GM19099 (cell line): ENCODE measurements around the gene OXCT1.

Experiments used
- POLR2A ChIP-seq: IDR thresholded peaks from 3 replicates; pipeline ENCODE4 v1.6.1; 2011; ENCODE audit warnings: low read depth; ENCODE audit not compliant: insufficient read length; ENCODE audit errors: extremely low read depth

OXCT1 gene

DNA sequence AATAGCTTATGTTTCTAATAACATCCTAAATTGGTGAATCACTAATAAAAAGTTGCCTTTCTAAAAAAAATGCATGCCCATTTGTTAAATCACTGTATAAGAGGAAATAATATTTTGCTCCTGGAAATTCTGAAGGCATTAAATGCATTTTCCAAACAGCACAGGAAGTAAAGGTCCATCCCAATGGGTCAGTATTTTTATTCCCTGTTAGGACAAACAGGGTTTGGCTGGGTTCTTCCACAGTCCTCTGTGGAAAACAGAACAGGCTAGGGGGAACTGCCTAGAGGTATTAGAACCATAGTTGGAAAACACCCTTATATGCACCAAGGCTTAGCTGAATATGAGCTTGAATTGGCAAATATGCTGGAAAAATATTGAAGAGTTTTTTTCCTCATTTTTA is 85.2 kb downstream of the OXCT1 start:
- no peak for TF ChIP-seq POLR2A

- TF ChIP-seq POLR2A = no peak
These were observed 91.8 kb downstream of the OXCT1 start for GRCh38 chr5:41778410-41778809.

GRCh38 chr5:41776435-41776834 is 93.8 kb downstream of the OXCT1 start:
- no peak for TF ChIP-seq POLR2A

- TF ChIP-seq POLR2A = no peak
These were observed 96.4 kb downstream of the OXCT1 start for GRCh38 chr5:41773799-41774198.

DNA sequence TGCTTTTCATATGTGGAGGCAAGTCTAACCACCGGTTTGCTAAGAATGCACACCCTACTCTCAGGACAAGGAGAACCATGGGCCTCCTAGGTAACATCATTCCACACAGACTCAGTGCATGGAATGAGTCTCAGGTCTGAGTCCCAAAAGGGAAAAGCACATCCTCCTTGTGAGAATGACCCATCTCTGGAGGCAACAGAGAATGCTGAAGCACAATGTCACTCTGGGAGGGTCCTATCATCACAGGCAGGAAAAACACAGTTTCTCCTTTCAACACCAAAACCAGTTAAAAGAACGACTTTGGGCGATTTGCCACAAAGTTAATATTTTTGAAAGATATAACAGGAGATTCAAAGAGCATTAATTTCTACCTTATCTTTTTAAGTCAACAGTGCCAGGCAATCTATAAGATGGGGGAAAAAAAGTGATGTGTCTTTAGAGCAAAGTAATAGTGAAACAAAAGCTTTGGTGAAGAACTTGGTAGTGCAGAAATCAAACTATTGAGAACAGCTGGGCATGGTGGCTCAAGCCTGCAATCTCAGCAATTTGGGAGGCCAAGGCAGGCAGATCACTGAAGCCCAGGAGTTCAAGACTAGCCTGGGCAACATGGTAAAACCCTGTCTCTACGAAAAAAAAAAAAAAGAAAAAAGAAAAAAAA is 97.3 kb downstream of the OXCT1 start:
- TF ChIP-seq POLR2A = no peak

GRCh38 chr5:41772056-41772455 is 98.2 kb downstream of the OXCT1 start:
- no peak for TF ChIP-seq POLR2A

DNA sequence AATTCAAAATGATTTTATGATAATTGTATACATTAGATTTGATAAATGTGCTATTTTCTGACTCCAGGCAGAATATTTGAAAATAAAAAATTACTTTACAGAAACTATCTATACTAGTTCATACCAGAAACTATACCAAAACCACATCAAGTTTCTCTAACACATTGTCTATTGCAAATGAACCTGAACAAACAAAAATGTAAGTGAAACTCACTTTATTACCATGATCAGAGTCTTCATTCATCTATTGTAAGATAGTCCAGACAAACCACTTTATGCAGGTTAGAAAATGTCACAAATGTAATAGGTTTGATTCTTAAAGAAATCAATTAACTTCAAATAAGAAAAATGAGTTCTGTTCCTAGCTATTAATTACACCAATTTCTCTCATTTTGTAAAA is 99.4 kb downstream of the OXCT1 start:
- no peak for TF ChIP-seq POLR2A

- TF ChIP-seq POLR2A = no peak
These were observed 101.5 kb downstream of the OXCT1 start for GRCh38 chr5:41768692-41769091.

- no peak for TF ChIP-seq POLR2A
These were observed 105.6 kb downstream of the OXCT1 start for GRCh38 chr5:41764650-41765049.

GRCh38 chr5:41763574-41763973 is 106.7 kb downstream of the OXCT1 start:
- TF ChIP-seq POLR2A = no peak

DNA sequence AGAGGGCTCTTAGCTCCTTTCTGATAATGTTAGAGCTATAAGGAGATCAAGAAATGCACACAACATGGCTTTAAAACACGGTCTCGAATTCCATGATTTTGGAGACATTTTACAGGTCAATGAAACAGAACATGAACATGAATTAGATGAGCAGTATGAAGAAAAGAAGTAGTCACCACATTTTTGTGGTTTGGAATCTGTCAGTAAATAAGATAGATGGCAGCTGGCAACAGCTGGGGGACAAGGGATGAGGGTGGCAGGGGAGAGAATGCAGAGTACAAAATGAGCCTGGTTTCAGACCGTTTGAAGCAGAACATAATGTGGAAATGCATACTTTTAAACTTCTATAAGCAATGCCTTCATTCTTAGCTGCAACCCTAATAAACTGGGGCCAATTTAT is 107.1 kb downstream of the OXCT1 start:
- TF ChIP-seq POLR2A = no peak

GRCh38 chr5:41762426-41762825 is 107.8 kb downstream of the OXCT1 start:
- no peak for TF ChIP-seq POLR2A

DNA sequence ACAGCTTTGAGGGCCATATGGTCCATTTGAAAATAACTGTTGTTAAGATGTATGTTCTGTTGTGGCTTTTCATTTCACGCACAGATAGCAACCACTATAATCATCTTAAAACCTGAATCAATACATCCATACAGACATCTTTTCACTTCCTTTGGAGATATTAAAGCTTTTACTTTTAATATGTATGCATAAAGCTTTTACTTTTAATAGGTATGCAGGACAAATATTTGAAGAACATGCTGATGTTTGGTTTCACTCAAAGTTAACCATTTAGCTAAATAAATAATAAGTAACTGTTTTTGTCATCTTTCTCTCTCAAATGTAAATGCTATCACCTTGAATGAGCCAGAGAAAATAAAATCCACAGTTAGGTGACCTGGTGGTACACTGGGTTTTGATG is 108.6 kb downstream of the OXCT1 start:
- no peak for TF ChIP-seq POLR2A

DNA sequence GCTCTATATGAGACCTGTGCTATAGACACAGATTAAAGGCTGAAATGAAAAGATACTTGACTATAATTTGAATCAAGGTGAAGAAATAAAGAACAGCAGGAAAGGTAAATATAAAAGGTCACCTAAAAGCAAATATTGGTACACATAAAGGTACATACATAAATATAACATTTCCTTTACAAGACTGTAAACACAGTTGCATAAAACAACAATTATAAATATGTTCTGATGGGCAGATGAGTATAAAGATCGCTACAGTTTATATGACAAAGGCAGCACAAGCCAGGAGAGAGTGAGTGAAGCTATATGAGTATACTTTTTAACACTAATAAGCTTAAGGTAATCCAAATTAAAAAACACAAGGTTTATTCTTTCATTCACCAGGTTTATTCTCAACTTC is 114.5 kb downstream of the OXCT1 start:
- TF ChIP-seq POLR2A = no peak

DNA sequence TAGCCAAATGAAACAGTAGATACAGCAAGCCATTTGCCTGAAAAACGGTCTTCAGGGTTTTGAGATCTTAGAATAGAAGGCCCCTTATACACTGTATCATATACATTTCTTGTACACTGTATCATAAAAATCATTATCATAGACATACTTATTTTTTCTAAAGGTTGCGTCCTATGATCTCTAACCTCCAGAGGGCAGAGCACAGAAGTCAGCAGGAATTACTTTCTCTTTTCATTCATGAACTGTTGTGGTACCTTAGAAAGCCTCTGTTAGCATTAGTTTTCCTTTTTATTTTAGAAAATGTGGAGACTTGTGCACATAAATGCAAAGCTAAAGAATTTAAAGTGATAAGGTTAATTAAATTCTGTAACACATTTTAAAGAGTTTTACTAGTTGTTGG is 115.4 kb downstream of the OXCT1 start:
- TF ChIP-seq POLR2A = no peak

- no peak for TF ChIP-seq POLR2A
These were observed 118.4 kb downstream of the OXCT1 start for GRCh38 chr5:41751867-41752266.

GRCh38 chr5:41748631-41749030 is 121.6 kb downstream of the OXCT1 start:
- no peak for TF ChIP-seq POLR2A
